ENCODE measurements around the gene DGCR6L. TPM values are rescaled to one million over a fixed set of nuclear protein-coding genes. Genes with fewer than 3 reads are reported as not detected.
"Not testable (repeated sequence)": the region's sequence is repeated elsewhere in the genome, so short reads cannot be mapped to it uniquely, and the experiment has no call there.

Gene DGCR6L
- total RNA-seq, 4 donors from 2014 or later: 29.7 to 67.6 (median 45.0) TPM

DNA sequence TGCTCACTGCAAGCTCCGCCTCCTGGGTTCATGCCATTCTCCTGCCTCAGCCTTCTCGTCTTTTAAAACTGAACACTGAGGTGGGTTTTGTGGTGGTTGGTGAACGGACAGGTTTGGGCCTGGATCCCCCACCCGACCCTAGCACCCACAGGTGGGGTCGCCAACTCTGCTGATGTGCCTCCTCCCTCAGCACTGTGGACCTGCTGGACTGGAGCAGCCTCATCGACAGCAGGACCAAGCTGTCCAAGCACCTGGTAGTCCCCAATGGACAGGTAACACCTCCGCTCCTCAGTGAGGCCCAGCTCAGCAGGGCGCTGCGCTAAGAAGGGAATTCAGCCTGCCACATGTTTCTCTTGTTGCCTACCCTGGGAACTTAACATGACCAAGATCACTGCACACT is 15.2 kb downstream of the DGCR6L start:
- ATAC-seq (ENCODE audit: low FRiP score): no peak
- DNase-seq (ENCODE audit: low spot score): no peak
- TF ChIP-seq, protein P1, sequence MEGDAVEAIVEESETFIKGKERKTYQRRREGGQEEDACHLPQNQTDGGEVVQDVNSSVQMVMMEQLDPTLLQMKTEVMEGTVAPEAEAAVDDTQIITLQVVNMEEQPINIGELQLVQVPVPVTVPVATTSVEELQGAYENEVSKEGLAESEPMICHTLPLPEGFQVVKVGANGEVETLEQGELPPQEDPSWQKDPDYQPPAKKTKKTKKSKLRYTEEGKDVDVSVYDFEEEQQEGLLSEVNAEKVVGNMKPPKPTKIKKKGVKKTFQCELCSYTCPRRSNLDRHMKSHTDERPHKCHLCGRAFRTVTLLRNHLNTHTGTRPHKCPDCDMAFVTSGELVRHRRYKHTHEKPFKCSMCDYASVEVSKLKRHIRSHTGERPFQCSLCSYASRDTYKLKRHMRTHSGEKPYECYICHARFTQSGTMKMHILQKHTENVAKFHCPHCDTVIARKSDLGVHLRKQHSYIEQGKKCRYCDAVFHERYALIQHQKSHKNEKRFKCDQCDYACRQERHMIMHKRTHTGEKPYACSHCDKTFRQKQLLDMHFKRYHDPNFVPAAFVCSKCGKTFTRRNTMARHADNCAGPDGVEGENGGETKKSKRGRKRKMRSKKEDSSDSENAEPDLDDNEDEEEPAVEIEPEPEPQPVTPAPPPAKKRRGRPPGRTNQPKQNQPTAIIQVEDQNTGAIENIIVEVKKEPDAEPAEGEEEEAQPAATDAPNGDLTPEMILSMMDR (IDR thresholded peaks at IDR 0.05): no peak

DNA sequence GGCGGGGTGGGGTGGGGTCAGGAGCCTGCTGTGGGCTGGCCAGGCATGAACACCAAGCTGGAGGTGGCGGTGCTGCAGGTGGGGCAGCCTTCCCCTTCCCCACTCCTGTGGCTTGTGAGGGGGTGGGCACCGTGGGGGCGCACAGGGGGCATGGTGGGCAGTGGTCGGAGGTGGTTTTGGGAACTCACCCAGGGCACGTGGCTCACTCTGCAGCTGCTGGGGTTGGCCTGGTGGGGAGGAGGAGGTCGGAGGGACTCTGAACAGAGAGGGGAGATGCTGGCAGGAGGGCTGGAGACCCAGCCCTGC is 16.7 kb downstream of the DGCR6L start:
- ATAC-seq (ENCODE audit: low FRiP score); DNase-seq (ENCODE audit: low spot score): not testable (repeated sequence)

DNA sequence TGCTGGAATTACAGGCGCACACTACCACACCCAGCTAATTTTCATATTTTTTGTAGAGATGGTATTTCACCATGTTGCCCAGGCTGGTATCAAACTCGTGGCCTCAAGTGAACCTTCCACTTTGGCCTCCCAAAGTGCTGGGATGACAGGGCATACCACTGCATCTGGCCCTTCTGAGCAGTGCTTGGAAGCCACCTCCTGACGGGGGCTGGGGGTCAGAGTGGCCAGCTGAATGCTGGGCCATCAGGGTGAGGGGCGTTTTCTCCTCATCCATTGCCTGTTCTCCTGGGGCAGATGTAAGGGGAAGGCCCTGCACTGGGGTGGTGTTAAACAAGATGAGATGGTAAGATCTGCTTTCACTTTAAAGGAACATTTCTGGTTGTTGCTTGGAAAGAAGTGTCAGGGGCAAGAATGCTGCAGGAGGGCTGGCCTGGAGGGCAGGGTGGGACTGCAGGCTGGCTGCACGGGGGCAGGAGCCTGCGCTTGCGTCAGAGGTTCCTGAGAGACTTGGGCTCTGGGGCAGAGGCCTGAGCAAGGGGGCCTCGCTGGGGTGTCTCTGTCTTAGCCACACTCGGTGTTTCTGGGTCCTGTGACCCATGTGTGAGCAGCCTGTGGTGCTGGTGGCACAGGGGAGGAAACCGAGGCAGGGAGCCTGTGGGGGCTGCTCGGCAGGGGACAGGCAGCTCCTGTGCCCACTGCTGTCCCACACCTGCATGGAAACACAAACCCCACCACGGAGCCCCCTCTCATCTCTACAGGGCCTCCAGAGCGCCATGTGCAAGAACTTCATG is 17.2 kb downstream of the DGCR6L start:
- no peak for DNase-seq (ENCODE audit: low spot score)

DNA sequence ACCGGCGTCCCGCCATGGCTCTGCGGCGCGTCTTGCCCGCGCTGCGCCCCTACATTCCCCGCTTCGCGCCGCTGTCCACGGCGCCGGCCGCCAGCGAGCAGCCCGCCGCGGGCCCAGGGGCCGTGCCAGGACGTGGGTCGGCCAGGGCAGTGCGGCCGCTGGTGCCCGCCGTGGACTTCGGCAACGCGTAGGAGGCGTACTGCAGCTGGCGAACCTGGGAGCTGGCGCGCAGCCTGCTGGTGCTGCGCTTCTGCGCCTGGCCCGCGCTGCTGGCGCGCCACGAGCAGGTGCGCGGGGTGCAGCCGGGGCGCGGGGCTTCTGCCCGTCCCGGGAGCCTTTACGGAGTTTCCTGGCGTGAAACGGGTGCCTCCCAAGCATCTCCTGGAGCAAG is 20.1 kb downstream of the DGCR6L start:
- no peak for DNase-seq (ENCODE audit: low spot score)
- ATAC-seq (ENCODE audit: low FRiP score): peak; percentile 58
- TF ChIP-seq, protein P1 (IDR thresholded peaks at IDR 0.05): no peak

More for the DNA sequence above, 17.2 kb downstream of the DGCR6L start:
- no peak for ATAC-seq (ENCODE audit: low FRiP score)
- TF ChIP-seq, protein P1 (IDR thresholded peaks at IDR 0.05): no peak

DNA sequence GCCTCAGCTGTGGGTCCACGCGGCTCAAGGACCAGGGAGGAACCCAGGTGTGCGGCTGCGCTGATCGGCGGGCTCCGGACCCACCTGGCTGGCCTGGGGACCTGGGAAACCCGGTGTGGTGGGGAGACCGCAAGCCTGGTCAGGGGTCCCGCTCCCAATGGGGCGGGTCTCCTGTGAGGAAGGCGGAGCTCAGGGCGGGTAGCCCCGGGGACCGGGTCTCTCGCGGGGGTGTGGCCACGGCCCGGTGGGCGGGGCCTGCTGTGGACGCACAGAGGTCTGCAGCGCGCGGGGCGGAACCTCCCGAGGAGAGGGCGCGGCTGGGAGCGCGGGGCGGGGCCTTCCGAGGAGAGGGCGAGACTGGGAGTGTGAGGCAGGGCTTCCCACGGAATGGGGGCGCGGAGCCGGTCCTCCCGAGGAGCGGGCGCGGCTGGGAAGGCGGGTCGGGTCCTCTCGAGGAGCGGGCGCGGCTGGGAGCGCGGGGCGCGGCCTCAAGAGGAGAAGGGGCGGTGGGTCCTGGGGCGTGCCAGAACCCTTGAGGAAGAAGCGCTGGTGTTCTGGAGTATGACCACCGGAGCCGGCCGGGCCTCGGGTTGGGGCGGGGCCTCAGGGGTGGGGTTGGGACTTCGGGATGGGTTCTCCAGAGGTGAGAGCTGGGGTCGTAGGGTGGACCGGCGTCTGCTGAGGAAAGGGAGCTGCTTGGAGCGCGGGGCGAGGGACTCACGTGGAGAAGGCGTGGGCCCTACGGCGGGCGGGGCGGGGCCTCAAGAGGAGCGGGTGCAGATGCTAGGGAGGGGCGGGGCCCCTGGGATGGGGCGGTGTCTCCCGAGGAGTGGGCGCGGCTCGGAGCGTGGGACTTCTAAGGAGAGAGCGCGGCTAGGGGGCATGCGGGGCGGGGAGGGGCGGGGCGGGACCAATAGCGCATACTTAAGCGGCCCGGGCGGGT is 20.8 kb downstream of the DGCR6L start:
- ATAC-seq (ENCODE audit: low FRiP score) (peak; percentile 91), DNase-seq (ENCODE audit: low spot score) (peak; percentile 69)
- TF ChIP-seq, protein P1 (IDR thresholded peaks at IDR 0.05): no peak

DNA sequence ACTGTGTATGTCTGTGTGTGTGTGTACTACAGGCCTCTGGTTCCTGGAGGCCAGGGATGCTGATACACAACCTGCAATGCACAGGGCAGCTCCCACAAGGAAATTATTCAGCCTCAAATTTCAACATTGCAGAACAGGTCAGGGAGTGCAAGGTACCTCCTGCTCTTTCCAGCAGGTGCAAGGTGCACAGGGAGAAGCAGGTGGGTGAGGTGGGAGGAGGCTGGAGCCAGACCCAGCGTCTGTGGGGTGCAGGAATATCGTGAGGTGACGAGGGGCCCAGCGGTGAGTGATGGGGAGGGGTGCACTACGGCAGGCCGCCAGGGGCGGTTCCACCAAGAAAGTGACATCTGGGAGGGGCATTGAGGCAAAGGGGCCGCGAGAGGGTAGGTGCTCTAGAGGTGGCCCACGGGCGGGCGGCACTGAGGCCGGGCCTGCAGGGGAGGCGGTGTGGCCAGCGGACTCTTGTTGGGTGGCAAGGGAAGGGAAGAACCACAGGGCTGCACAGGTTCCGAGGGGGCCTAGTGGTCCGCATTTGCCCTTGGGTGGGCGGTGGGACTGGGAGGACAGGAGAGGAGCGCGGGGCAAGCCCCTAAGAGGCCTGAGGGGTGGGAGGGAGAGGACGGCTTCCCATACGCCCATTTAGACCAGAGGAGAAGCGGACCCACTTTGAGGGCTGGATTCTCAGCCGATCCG is 21.6 kb downstream of the DGCR6L start:
- ATAC-seq (ENCODE audit: low FRiP score) (no peak), DNase-seq (ENCODE audit: low spot score) (no peak)
- TF ChIP-seq, protein P1 (IDR thresholded peaks at IDR 0.05): no peak
